Midbrain (tissue), 1 donor: ENCODE results near the gene LRRC36.
A peak's percentile ranks its signal among the peaks of the same experiment; 100 is the strongest.

ENCODE experiments used
- DNase-seq: peaks from one replicate; lab custom pipeline; 2025; lab: John Stamatoyannopoulos, UW

LRRC36 gene

GRCh38 chr16:67389911-67390815, 63.5 kb downstream of the LRRC36 start:
- DNase-seq, result peak; percentile 54

- DNase-seq, result peak; percentile 62
These were observed 64.3 kb downstream of the LRRC36 start for GRCh38 chr16:67390816-67391423.

DNA sequence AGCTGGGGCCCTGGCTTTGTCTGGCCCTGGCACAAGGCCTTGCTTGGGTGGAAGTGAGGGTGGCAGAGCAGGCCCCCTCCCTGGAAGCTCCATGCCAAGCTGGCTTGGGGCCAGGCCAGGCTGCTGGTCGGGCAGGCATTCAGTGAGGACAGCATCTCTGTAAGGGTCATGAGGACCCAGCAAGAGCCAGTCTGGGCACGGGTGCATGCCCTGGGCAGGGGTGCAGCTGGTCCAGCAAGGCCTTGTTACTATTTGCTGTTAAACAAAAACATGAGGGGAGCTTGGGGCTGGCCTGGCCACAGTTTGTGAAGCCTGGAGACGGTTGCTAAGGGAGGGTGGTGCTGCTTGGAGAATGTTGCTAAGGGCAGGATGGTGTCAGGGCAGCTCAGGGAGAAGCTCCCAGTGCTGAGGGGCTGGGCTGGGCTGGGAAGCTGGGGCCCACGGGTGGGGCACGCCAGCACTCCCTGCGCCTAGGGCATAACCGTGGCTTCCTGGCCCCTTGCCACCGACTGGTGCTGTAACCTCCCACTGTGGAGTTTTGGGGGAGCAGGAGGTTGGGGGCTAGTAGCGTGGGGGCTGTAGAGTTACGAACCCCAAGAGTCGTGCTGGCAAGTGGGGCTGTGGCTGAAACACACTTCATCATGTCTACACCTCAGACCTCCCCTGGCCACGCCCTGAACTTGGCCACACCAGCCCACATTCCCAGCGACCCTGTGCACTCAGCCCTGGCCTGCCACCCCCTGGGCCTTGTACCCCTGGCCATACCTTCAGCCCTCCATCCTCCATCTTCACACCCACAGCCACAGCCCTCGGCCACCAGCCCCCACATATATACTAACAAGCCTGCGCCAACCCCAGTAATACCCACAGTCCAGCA, 65.0 kb downstream of the LRRC36 start:
- DNase-seq, result peak; percentile 96

DNA sequence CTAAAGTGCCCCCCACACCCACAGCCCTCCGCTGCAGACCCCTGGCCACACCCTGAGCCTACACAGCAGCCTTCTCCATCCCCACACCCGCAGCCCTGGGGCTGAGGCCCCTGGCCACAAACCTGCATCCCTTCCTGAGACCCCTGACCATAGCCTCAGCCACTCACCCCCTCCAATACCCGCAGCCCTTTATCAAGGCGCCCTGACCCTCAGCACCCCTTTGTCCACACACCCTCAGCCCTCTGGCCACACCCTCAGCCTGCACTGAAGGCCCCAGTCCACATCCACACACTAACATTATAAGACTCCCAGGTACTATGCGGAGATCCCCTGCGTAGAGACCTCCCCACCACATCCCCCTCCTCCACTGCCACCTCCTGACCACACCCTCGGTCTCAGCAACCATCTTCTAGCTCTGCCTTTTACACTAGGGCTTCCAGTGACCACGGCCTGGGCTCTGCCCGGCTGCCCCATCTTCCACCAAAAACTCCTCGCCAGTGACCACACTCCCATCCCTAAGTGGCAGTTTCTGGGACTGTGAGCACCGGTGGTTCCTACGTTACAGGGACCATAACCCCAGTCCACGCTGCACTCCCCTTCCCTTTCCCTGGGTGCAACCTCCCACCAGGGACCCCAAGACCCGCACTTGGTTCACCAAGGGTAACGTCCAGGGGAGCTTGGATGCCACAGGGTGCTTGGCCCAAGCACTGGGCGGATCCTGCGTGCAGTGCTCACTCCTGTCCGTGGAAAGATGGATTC, 65.9 kb downstream of the LRRC36 start:
- no peak for DNase-seq

GRCh38 chr16:67393111-67393787, 66.6 kb downstream of the LRRC36 start, which contains the start of gene TPPP3:
TPPP3 (minus strand) TSS chr16:67393498; CDS start chr16:67391111, 2,387 bp downstream.
- peak; percentile 88 for DNase-seq

DNA sequence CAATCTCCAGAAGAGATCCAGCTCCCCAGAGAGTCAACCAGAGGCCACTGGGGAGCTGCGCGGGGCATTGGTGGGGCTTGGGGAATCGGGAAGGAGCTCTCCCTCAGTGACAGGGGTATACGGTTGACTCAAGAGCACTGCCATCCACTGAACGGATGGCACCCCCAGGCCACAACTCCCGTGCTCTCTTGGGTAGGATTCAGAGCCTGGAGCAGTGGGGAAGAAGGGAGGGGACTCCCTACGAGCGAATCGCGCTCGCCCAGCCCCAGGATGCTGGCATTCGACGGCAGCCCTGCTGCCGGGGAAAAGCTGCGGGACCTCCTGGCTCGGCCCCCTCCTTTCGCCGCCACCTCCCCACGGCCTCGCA, 67.2 kb downstream of the LRRC36 start:
- DNase-seq, result no peak

- no peak for DNase-seq
These were observed 67.8 kb downstream of the LRRC36 start for GRCh38 chr16:67394155-67395104.

- no peak for DNase-seq
These were observed 68.5 kb downstream of the LRRC36 start for GRCh38 chr16:67395105-67395457.

- DNase-seq, result no peak
These were observed 69.0 kb downstream of the LRRC36 start for GRCh38 chr16:67395458-67396158.

DNA sequence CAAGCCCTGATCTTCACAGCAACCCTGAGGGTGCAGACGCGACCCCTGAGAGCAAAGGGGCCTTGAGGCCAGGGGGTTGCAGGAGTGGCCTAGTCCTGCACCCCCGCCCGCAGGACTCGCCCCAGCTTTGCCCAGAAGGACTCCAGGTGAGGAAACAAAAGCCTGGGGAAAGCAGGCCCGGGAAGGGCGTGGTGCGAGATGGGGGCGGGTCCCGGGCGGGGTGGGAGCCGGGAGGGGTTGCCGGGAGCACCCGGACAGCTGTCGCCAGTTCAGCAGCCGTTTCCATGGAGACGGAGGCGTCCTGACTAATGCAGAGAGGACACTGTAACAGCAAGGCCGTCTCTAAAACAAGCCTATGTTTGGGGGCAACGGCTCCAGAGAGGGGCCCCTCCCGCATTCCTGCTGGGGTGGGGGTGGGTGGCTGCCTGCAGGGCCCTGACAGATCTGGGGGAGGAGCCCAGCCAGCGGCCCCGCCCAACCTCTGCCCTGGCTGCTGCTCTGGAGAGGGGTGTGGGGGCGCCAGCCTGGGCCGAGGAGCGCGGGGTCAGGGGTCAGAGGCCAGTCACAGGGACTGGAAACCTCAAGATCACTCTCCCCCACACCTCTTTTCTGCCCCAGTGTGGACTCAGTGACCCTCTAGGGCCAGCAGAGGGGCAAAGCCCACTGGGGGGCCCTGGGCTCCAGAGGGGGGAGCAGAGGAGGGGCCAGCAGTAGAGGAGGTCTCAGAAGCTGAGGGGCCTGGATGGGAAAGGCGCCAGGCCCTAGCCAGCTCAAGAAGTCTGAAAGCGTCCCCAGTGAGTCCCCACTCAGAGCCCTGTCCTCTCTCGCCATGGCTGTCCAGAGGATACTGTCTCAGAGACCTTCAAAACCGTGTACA, 69.8 kb downstream of the LRRC36 start:
- DNase-seq, result peak; percentile 25

DNA sequence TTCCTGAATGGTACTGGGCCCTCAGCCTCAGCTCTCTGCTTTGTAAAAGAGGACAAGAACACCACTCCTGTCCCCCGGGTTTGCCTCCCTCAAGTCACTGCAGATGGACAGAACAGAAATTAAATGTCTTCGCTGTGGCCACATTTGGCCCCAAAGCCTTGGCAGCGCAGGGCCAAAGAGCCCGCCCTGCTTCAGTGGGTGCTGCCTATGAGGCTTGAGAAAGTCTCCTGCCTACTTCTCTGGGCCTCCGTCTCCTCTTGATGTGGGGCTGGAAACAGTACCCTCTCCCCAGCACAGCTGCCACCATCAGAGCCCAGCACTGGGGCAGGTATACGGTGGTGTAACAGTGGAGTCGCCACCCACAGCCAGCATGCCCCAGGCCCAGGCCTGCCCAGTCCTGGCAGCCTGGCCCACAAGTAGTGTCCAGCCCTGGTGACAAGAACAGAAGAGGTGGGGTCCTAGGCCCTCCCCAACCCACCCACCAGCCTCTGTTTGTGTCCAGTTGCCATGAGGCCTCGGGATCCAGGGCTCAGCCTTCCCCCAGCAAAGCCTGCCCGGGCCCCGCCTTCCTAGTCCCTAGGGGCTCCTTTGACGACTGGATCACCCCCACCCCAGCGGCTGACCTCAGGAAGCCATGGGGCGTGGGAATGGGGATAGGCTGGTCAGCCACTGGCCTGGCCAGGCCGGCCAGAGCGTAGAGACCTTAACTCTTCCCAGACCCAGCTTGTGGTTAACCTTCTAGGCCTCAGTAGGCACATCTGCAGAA, 70.6 kb downstream of the LRRC36 start:
- DNase-seq, result no peak

- DNase-seq, result no peak
These were observed 71.4 kb downstream of the LRRC36 start for GRCh38 chr16:67397812-67398545.

GRCh38 chr16:67398546-67399217, 72.1 kb downstream of the LRRC36 start:
- DNase-seq, result no peak

DNA sequence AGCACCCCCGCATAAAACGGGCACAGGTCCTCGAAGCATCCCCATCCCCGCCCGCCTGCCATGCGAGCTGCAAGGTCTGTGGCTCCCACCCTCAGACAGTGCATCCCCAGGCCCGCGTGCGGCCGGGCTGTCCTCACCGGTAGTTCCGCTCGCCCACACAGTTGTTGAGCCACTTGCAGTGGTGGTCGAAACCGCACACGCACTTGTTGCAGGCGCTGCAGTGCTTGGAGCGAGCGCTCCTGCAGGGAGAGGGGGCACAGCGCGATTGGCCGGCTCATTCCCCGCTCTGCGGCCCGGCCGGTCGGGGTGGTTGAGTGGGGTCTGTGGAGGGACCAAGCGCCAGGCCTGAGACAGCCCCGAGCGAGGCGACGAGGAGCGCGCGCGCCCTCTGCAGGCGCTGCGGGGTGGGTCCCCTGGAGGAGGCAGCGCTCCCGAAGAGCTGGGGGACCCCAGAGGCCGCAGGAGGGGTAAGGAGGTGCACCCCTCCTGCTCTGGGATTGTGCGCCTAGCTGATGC, 72.7 kb downstream of the LRRC36 start:
- peak; percentile 52 for DNase-seq

DNA sequence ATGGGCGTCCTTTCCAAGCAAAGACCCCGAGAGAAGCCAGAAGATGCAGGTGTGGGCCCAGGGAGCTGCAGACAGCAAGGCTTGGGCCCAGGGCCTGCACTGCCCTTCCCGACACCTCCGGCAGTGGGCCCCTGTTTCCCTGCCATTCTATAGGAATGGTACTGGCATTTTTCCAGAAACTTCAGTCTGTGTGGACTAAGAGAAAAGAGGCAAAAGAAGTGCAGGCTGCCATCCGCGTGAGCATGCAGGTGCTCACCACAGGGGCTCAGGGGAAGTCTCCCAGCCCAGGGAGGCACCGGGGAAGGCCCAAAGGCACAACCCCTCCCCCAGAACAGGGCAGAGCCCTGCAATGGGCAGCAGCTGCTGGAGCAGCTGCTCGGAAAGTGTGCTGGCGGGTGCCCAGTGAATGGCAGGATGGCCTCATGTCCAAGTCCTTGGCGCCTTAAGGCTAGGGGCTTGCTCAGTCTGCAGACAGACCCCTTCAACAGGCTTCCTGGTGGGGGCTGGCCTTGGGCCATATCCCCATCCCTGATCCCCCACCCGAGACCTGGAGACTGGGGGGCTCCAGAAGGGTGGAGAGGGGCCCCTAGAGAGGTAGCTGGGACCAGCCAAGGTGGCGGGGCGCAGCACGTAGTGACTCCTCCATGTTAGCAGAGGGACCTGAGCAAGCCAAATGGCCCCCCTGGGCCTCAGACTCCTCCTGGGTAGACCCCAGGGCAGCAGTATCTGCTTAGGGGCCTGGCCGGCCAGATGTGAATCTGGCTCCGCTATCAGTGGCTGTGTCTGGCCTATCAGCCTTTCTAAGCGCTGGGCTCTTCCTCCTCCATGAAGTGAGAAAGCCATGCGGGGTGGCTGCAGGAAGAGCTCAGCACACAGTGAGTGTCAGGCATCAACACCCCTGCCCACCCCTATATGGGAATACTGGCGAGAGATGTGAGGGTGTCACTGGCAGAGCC, 73.4 kb downstream of the LRRC36 start:
- no peak for DNase-seq
